ENCODE data around the gene ABLIM1. TPM values are rescaled to one million over a fixed set of nuclear protein-coding genes. Genes with fewer than 3 reads are reported as not detected.

Gene ABLIM1
- total RNA-seq, 1 experiment from 2014 or later, result 34.0 TPM

DNA sequence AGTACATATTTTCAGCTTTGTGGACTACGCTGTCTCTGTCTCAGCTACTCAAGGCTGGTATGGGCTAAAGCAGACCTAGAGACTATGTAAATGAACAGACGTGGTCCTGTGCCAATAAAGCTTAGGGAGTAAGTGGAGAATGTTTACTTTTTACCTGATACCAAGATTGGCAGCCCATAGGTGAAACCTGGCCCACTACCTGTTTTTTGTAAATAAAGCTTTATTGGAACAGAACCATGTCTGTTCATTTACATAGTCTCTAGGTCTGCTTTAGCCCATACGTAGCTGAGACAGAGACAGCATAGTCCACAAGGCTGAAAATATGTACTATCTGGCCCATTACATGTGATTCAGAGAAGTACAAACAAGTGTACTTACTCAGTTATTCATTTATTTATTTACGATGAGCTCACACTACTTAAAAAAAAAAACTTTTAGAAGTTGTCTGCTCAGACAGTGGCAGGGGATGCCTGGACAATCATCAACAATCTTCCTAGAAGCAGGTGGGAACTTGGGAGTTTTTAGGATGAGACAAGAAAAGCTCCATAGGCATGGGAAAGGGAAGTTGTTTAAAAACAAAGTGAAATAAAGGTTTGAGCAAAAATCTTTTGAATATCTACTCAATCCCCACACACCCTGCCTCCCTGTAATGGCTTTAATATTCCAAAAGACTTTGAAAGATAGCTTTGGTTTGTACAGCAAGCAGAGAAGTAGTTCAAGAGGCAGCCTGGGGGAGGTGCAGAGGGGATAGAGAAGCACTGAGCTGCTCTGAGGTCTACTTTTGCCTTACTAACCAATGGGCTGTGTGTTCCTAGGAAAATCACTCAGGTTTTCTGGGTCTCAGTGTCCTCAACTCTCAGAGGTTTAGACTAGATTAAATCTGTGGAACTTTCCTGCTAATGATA, 139.4 kb downstream of the ABLIM1 start:
- intact Hi-C loops (cut with micrococcal nuclease; ENCODE audit: unreplicated experiment), result no loop called here
- TF ChIP-seq EZH2 (IDR thresholded peaks at IDR 0.05; ENCODE audit: borderline replicate concordance, low read depth, low read length, poor library complexity, severe bottlenecking), result no peak
- TF ChIP-seq, protein P1, sequence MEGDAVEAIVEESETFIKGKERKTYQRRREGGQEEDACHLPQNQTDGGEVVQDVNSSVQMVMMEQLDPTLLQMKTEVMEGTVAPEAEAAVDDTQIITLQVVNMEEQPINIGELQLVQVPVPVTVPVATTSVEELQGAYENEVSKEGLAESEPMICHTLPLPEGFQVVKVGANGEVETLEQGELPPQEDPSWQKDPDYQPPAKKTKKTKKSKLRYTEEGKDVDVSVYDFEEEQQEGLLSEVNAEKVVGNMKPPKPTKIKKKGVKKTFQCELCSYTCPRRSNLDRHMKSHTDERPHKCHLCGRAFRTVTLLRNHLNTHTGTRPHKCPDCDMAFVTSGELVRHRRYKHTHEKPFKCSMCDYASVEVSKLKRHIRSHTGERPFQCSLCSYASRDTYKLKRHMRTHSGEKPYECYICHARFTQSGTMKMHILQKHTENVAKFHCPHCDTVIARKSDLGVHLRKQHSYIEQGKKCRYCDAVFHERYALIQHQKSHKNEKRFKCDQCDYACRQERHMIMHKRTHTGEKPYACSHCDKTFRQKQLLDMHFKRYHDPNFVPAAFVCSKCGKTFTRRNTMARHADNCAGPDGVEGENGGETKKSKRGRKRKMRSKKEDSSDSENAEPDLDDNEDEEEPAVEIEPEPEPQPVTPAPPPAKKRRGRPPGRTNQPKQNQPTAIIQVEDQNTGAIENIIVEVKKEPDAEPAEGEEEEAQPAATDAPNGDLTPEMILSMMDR (conservative IDR thresholded peaks at IDR 0.05; ENCODE audit: low read depth, low read length), result no peak
- CTCF ChIA-PET, result no interaction called here
- H3K4me1 ChIP-seq (ENCODE audit: insufficient read depth, low read length, poor library complexity, severe bottlenecking), result peaks cover 17% of the 10 kb centered on the region
- H3K27ac ChIP-seq (ENCODE audit: low read depth, low read length, poor library complexity, severe bottlenecking), result no peak overlapping the region
- H3K27me3 ChIP-seq (replicated peaks; ENCODE audit: insufficient read depth, low read depth, low read length, poor library complexity), result no peaks in the 10 kb centered on the region
- H3K4me3 ChIP-seq (ENCODE audit: low read depth, low read length, poor library complexity, severe bottlenecking), result no peak overlapping the region
- POLR2A ChIA-PET (ENCODE audit: low non-redundant PET), result no interaction called here
- H3K36me3 ChIP-seq (ENCODE audit: insufficient read depth, low read length, poor library complexity, severe bottlenecking), result no peaks in the 10 kb centered on the region
- DNase-seq (ENCODE audit: low spot score), result no peak
- H3K9me3 ChIP-seq (ENCODE audit: low read depth, low read length, poor library complexity, severe bottlenecking), result no peaks in the 10 kb centered on the region
- BruUV-seq (replicated peaks), result no TSS peak

DNA sequence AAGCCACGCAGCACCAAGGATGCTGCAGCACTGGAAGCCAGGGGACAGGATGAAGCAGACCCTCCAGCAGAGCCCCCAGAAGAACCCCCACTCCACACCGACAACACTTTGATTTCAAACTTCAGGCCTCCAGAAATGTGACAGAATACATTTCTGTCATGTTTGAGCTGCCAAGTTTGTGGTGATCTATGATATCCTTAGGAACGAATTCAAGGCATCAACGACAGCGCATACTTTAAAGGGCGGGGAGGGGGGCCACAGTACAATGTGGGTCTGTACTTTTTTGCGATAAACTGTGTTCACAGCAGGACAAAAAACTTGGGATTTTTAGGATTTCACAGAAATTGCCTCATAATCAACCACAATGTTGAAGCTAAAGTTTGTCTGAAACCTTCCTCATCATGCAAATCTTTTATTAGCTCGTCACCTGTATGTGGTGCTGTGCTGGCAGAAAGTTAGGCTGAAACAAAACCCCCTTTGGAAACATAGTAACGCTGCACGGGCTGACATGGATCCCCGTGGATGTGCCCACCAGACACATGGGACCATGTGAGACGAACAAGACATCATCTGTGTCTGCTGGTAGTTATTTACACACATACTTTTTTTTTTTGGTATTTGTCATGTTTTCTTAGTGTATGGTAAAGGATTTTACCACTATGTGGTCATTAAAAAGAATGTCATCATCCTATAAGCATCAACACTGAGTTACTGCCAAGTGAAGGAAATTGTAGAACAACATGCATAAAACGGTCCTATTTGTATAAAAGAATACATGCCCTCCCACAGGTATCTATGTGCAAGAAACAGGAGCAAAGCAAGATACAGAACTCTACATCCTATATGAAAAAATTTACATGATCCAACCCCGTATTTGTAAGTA, 140.5 kb downstream of the ABLIM1 start:
- Histone ChIP-seq H3K4me1 (ENCODE audit: insufficient read depth, low read length, poor library complexity, severe bottlenecking) (peaks cover 17% of the 10 kb centered on the region), H3K9me3 (ENCODE audit: low read depth, low read length, poor library complexity, severe bottlenecking) (no peaks in the 10 kb centered on the region), H3K27me3 (replicated peaks; ENCODE audit: insufficient read depth, low read depth, low read length, poor library complexity) (no peaks in the 10 kb centered on the region), H3K4me3 (ENCODE audit: low read depth, low read length, poor library complexity, severe bottlenecking) (no peak overlapping the region), H3K36me3 (ENCODE audit: insufficient read depth, low read length, poor library complexity, severe bottlenecking) (no peaks in the 10 kb centered on the region), H3K27ac (ENCODE audit: low read depth, low read length, poor library complexity, severe bottlenecking) (no peak overlapping the region)
- no peak for DNase-seq (ENCODE audit: low spot score)
- ChIA-PET CTCF (no interaction called here), POLR2A (ENCODE audit: low non-redundant PET) (interaction anchor here (0.7 kb wide), 1 partner anchor 161 kb away, joined by 3 read pairs; no protein-coding TSS in a partner anchor)
- BruUV-seq (replicated peaks), result no TSS peak
- no peak for TF ChIP-seq EZH2 (IDR thresholded peaks at IDR 0.05; ENCODE audit: borderline replicate concordance, low read depth, low read length, poor library complexity, severe bottlenecking)
- TF ChIP-seq, protein P1 (conservative IDR thresholded peaks at IDR 0.05; ENCODE audit: low read depth, low read length), result no peak
- intact Hi-C loops (cut with micrococcal nuclease; ENCODE audit: unreplicated experiment), result no loop called here

DNA sequence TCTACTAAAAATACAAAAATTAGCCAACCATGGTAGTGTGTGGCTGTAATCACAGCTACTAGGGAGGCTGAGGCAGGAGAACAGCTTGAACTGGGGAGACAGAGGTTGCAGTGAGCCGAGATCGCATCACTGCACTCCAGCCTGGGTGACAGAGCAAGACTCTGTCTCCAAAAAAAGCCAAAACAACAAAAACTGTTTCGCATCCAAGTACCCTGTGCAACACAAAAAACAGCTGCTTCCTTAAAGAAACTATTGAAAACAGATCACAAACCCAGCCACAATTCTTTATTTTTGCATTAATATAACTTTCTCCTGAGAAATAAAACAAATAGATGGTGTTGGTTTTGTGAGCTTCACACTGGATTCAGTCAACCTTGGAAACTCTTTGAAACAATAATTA, 141.7 kb downstream of the ABLIM1 start:
- TF ChIP-seq, protein P1 (conservative IDR thresholded peaks at IDR 0.05; ENCODE audit: low read depth, low read length), result no peak
- TF ChIP-seq EZH2 (IDR thresholded peaks at IDR 0.05; ENCODE audit: borderline replicate concordance, low read depth, low read length, poor library complexity, severe bottlenecking), result no peak
- H3K9me3 ChIP-seq (ENCODE audit: low read depth, low read length, poor library complexity, severe bottlenecking), result no peaks in the 10 kb centered on the region
- ChIA-PET POLR2A (ENCODE audit: low non-redundant PET) (no interaction called here), CTCF (no interaction called here)
- no peak overlapping the region for H3K4me3 ChIP-seq (ENCODE audit: low read depth, low read length, poor library complexity, severe bottlenecking)
- BruUV-seq (replicated peaks), result no TSS peak
- intact Hi-C loops (cut with micrococcal nuclease; ENCODE audit: unreplicated experiment), result no loop called here
- H3K27ac ChIP-seq (ENCODE audit: low read depth, low read length, poor library complexity, severe bottlenecking), result no peak overlapping the region
- DNase-seq (ENCODE audit: low spot score), result no peak
- no peaks in the 10 kb centered on the region for H3K36me3 ChIP-seq (ENCODE audit: insufficient read depth, low read length, poor library complexity, severe bottlenecking)
- H3K27me3 ChIP-seq (replicated peaks; ENCODE audit: insufficient read depth, low read depth, low read length, poor library complexity), result no peaks in the 10 kb centered on the region
- peaks cover 17% of the 10 kb centered on the region for H3K4me1 ChIP-seq (ENCODE audit: insufficient read depth, low read length, poor library complexity, severe bottlenecking)
